Stimulated activated naive CD8-positive, alpha-beta T cell treated with anti-CD3 and anti-CD28 coated beads, Interleukin-15, Interleukin-2, amounts not matched to agents 100 ng/mL and 50 ng/mL, for 24 hours (primary cell): Measurements from ENCODE around the gene CX3CL1.
"Not testable (repeated sequence)": the region's sequence is repeated elsewhere in the genome, so short reads cannot be mapped to it uniquely, and the experiment has no call there.

Experiments used
- H3K27ac Mint-ChIP-seq: one replicate; pipeline ENCODE4 v1.8.0; 2021; ENCODE audit warnings: mild to moderate bottlenecking, mixed read lengths
- H3K27me3 Mint-ChIP-seq: one replicate; pipeline ENCODE4 v1.8.0; 2021; ENCODE audit warnings: mixed read lengths
- H3K36me3 Mint-ChIP-seq: one replicate; pipeline ENCODE4 v1.8.0; 2021; ENCODE audit warnings: low read depth, mixed read lengths
- H3K4me1 Mint-ChIP-seq: one replicate; pipeline ENCODE4 v1.8.0; 2021; ENCODE audit warnings: low read depth, mixed read lengths
- H3K4me3 Mint-ChIP-seq: one replicate; pipeline ENCODE4 v1.8.0; 2021; ENCODE audit warnings: mild to moderate bottlenecking, mixed read lengths
- H3K9me3 Mint-ChIP-seq: one replicate; pipeline ENCODE4 v1.8.0; 2021; ENCODE audit warnings: mixed read lengths

The CX3CL1 gene

DNA sequence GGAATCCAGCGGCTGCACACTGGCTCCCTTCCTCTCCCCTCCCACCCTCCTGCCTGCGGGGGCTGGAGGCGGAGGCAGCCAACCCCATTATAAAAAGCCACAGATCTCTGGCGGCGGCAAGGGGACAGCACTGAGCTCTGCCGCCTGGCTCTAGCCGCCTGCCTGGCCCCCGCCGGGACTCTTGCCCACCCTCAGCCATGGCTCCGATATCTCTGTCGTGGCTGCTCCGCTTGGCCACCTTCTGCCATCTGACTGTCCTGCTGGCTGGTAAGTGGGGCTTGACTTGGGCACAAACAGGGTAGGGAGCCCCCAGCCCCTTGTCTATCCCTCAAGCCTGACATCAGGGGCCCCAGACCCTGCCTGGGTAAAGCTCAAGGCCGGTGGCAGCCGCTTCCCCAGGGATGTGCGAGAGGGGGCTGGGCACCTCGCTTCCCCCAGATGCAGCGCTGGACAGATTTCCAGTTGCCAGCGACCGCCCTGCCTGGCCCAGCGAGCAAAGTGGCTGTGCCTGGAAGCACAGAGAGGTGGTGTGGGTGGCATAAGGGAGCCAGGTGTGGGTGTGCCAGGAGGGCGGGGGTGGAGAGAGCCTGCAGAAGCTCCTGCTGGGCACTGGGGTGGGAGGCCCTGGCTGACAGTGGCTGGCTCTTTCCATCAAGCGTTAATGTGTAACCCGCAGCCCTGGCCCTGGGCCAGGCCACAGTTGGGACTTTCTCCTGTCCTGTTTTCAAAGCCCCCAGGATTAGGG is at the start of gene CX3CL1:
Gene CX3CL1 (plus strand): TSS at position 119 of the 745 bp plus-strand sequence. CDS start 79 bp downstream, at position 198.
- H3K4me1 Mint-ChIP-seq: peaks cover 45% of the 10 kb centered on the region
- H3K9me3 Mint-ChIP-seq: no peaks in the 10 kb centered on the region
- no peak within 1 kb of the TSS for H3K4me3 Mint-ChIP-seq
- no peaks in the 10 kb centered on the region for H3K36me3 Mint-ChIP-seq
- H3K27me3 Mint-ChIP-seq: no peaks in the 10 kb centered on the region
- peak within 1 kb of the TSS; percentile 33 for H3K27ac Mint-ChIP-seq

DNA sequence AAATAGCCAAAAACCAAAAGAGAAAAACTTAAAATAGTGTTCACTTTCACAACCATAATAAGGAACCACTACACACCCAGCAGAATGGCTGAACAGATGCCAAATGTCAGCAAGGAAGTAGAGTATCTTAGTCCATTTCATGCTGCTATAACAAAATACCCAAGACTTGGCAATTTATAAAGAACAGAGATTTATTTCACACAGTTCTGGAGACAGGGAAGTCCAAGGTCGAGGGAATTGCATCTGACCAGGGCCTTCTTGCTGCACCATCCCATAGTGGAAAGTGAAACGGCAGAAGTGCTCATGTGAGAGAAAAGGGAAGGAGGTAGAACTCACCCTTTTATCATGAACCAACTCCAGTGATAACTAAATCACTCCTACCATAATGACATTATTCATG is 47.5 kb upstream of the CX3CL1 start:
- H3K9me3 Mint-ChIP-seq: peaks cover 4% of the 10 kb centered on the region
- H3K27ac Mint-ChIP-seq: no peak overlapping the region
- peaks cover 7% of the 10 kb centered on the region for H3K4me1 Mint-ChIP-seq
- H3K4me3 Mint-ChIP-seq: no peak overlapping the region
- H3K36me3 Mint-ChIP-seq: no peaks in the 10 kb centered on the region
- H3K27me3 Mint-ChIP-seq: no peaks in the 10 kb centered on the region

DNA sequence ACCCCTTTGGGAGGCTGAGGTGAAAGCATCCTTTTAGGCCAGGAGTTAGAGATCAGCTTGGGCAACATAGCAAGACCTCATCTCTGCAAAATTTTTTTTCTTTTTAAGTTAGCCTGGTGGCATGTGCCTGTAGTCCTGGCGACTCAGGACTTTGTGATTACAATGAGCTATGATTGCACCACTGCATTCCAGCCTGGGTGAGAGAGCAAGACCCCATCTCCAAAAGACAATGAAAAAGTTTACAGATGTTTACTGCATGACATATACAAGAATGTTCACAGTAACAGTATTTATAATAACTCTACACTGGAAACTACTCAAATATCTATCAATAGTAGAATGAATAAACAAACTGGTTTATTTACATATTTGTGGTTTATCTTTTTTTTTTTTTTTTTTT is 46.8 kb upstream of the CX3CL1 start:
- Mint-ChIP-seq H3K36me3 (no peaks in the 10 kb centered on the region), H3K9me3 (peaks cover 4% of the 10 kb centered on the region), H3K27ac (no peak overlapping the region), H3K27me3 (peaks cover 3% of the 10 kb centered on the region), H3K4me1 (peaks cover 7% of the 10 kb centered on the region), H3K4me3 (no peak overlapping the region)

DNA sequence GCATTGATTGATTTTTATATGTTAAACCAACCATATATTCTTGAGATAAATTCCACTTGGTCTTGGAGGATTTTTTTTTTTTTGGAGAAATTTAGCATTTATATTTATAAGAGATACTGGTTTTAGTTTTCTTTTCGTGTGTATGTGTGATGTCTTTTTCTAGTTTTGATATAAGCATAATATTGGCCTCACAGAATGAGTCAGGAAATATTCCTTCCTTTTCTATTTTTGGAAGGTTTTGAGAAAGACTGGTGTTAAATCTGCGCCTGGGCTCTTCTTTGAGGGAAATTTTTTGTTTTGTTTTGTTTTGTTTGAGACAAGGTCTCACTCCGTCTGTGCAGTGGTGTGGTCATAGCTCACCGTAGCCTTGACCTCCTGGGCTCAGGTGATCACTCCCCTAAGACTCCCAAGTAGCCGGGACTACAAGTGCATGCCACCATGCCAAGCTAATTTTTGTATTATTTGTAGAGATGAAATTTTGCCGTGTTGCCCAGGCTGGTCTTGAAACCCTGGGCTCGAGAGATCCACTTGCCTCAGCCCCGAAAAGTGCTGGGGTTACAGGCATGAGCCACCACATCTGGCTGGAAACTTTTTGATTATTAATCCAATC is 42.5 kb upstream of the CX3CL1 start:
- H3K27ac Mint-ChIP-seq: peak overlapping the region; percentile 37
- peaks cover 2% of the 10 kb centered on the region for H3K4me1 Mint-ChIP-seq
- no peaks in the 10 kb centered on the region for H3K36me3 Mint-ChIP-seq
- H3K9me3 Mint-ChIP-seq: peaks cover 4% of the 10 kb centered on the region
- no peak overlapping the region for H3K4me3 Mint-ChIP-seq
- H3K27me3 Mint-ChIP-seq: peaks cover 14% of the 10 kb centered on the region

DNA sequence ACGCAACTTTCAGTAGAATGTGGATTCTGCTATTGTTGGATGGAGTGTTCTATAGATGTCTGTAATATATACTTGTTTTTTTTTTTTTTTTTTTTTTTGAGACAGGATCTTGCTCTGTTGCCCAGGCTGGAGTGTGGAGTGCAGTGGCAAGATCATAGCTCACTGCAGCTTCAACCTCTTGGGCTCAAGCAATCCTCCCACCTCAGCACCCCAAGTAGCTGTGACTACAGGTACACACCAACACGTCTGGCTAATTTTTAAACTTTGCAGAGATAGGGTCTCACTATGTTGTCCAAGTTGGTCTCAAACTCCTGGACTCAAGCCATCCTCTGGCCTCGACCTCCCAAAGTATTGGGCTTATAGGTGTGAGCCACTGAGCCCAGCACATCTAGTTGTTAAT is 40.9 kb upstream of the CX3CL1 start:
- Mint-ChIP-seq H3K27me3 (peaks cover 21% of the 10 kb centered on the region), H3K4me1 (no peaks in the 10 kb centered on the region), H3K4me3 (no peak overlapping the region), H3K27ac (no peak overlapping the region), H3K9me3 (peaks cover under 1% of the 10 kb centered on the region), H3K36me3 (no peaks in the 10 kb centered on the region)

DNA sequence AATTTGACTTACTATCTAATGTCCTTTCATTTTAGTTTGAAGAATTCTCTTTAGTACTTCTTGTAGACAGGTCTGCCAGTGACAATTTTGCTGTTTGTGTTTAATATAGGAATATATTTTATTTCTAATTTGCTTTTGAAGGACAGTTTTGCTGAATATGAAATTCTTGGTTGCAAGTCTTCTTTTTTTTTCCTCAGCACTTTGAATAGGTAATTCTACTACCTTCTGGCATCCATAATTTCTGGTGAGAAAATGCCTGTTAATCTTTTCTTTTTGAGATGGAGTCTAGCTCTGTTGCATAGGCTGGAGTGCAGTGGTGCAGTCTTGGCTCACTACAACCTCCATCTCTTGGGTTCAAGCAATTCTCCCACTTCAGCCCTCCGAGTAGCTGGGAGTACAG is 38.9 kb upstream of the CX3CL1 start:
- no peak overlapping the region for H3K27ac Mint-ChIP-seq
- H3K27me3 Mint-ChIP-seq: peaks cover 25% of the 10 kb centered on the region
- no peaks in the 10 kb centered on the region for H3K36me3 Mint-ChIP-seq
- no peaks in the 10 kb centered on the region for H3K9me3 Mint-ChIP-seq
- no peak overlapping the region for H3K4me3 Mint-ChIP-seq
- peaks cover under 1% of the 10 kb centered on the region for H3K4me1 Mint-ChIP-seq

DNA sequence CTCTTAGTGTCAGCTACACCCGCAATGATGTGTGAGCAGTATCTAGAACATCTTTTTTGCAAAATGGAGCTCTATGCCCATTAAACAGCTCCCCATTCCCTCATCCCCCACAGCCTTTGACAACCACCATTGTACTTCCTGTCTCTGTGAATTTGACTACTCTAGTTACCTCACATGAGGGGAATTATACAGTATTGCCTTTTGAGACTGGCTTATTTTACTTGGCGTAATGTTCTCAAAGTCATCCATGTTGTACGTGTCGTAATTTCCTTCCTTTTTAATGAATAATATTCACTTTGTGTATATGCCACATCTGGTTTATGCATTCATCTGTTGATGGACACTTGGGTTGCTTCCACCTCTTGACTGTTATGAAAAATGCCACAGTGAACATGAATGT is 36.9 kb upstream of the CX3CL1 start:
- H3K4me1 Mint-ChIP-seq: peaks cover 18% of the 10 kb centered on the region
- no peaks in the 10 kb centered on the region for H3K9me3 Mint-ChIP-seq
- H3K27ac Mint-ChIP-seq: no peak overlapping the region
- H3K36me3 Mint-ChIP-seq: no peaks in the 10 kb centered on the region
- H3K27me3 Mint-ChIP-seq: peaks cover 28% of the 10 kb centered on the region
- H3K4me3 Mint-ChIP-seq: no peak overlapping the region

DNA sequence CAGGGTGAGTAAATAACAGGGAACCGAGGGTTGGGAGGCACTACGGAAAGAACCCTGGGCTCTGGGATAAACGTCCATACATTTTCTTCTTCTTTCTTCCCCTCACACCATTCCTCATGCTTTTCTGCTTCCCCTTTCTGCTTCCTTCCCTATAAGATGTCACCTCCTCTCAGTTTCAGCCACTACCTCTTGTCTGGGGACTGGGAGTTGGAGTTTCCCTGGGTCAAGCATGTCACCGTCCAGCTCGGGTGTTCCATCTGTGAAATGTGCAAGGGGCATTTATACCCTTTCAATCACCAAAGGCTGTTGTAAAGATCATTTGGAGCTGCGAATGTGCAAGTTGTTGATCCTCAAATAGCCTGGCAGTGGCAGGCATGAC is 31.2 kb upstream of the CX3CL1 start:
- Mint-ChIP-seq H3K4me3 (no peak overlapping the region), H3K4me1 (peaks cover 56% of the 10 kb centered on the region), H3K27me3 (peaks cover 36% of the 10 kb centered on the region), H3K36me3 (no peaks in the 10 kb centered on the region), H3K27ac (peak overlapping the region; percentile 46), H3K9me3 (no peaks in the 10 kb centered on the region)

DNA sequence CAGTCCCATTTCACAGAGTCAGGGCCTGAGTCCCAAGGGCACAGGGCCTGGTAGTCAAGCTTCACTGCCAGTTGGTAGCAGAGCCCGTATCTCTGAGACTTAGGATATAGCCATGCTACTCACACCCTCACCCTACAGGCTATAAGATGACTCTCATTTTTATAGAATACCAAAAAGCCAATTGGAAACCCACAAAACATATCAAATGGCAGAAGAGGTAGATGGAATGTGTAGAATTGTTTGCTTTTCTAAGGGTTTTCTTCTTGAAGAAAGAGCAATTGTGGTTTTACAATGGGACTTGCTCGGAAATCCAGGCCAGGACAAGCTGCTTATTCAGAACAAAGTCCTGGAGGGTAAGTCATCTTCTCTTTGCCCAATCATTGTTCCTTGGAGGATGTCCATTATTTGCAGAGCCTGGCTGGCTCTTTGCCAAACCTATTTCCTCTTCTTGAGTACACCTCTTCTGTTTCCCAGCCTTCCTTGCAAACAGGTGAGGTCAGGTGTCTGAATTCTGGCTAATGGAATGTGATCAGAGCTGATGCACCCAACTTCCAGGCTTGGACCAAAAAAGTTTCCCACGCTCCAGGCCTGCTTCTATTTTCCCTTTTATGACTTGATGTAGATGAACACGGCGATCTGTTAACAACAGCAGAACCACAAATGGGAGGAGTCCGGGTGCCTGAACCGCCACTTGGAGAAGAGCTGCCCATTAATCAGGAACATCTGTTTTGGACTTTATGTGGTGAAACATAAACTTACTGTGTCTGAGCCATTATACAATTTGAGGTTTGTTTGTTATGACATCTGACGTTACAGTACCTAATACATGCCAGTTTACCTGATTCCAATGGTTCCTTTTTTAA is 30.6 kb upstream of the CX3CL1 start:
- Mint-ChIP-seq H3K27me3 (peaks cover 41% of the 10 kb centered on the region), H3K27ac (no peak overlapping the region), H3K4me1 (peaks cover 56% of the 10 kb centered on the region), H3K4me3 (no peak overlapping the region), H3K36me3 (no peaks in the 10 kb centered on the region), H3K9me3 (no peaks in the 10 kb centered on the region)

DNA sequence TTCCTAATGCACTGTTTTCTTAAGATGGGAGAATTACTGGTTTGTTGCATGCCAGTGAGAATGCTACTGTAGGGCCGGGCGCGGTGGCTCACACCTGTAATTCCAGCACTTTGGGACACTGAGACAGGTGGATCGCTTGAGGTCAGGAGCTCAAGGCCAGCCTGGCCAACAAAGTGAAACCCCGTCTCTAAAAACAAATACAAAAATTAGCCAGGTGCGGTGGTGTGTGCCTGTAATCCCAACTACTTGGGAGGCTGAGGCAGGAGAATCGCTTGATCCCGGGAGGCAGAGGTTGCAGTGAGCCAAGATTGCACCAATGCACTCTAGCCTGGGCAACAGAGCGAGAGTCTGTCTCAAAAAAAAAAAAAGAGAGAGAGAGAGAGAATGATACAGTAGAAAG is 29.7 kb upstream of the CX3CL1 start:
- Mint-ChIP-seq H3K4me1 (peaks cover 56% of the 10 kb centered on the region), H3K27ac (peak overlapping the region; percentile 2), H3K27me3 (peaks cover 50% of the 10 kb centered on the region)
- not testable (repeated sequence) for H3K36me3 Mint-ChIP-seq, H3K4me3 Mint-ChIP-seq, H3K9me3 Mint-ChIP-seq

DNA sequence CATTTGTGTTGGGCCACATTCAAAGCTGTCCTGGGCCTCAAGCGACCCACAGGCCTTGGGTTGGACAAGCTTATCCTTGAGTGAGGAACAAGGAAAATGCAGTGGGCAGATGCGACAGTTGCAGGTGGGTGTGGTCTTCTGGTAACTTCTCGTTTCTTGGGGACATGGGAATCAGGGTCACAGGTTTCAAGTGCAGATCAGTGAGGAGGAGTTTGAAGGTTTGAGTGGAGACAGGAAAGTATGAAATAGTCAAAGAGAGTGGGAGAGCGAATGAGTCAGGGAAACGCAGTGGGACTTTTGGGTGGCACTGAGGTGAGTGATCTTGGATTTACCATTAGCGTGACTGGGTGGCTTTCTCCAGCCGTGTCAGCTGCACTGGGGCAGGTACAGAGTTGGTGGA is 29.1 kb upstream of the CX3CL1 start:
- Mint-ChIP-seq H3K4me3 (no peak overlapping the region), H3K27me3 (peaks cover 53% of the 10 kb centered on the region), H3K4me1 (peaks cover 57% of the 10 kb centered on the region)

DNA sequence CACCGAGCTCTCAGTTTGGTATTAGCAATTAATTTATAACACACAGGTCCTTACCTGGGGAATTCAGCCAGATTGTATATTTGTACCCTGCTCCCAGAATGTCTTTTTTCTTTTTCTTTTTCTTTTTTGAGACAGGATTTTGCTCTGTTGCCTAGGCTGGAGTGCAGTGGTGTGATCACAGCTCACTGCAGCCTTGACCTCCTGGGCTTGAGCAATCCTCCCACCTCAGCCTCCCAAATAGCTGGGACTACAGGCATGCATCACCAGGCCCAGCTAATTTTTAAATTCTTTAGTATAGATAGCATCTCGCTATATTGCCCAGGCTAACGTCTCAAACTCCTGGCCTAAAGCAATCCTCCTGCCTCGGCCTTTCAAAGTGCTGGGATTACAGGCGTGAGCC is 28.2 kb upstream of the CX3CL1 start:
- peaks cover 59% of the 10 kb centered on the region for H3K4me1 Mint-ChIP-seq
- H3K27ac Mint-ChIP-seq, H3K4me3 Mint-ChIP-seq, H3K9me3 Mint-ChIP-seq, H3K36me3 Mint-ChIP-seq: not testable (repeated sequence)
- H3K27me3 Mint-ChIP-seq: peaks cover 54% of the 10 kb centered on the region

More for the DNA sequence above, 29.1 kb upstream of the CX3CL1 start:
- Mint-ChIP-seq H3K9me3 (no peaks in the 10 kb centered on the region), H3K27ac (peak overlapping the region; percentile 28), H3K36me3 (no peaks in the 10 kb centered on the region)

DNA sequence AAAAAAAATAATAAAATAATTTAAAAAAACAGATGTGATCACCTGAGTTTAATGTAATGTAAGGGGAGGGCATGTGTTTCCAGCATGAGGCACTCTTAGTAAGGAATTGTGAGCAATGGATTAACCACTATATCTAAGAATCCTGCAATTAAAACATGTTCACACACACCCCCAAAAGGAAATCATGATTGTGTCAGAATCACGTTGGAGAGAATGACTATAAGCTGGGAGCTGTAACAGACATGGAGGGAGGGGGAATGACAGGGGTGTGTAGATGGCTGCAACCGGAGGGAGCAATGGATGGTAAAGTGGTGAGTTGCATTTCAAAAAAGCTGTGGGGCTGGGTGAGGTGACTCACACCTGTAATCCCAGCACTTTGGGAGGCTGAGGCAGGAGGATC is 27.3 kb upstream of the CX3CL1 start:
- Mint-ChIP-seq H3K4me3 (no peak overlapping the region), H3K4me1 (peaks cover 59% of the 10 kb centered on the region), H3K9me3 (no peaks in the 10 kb centered on the region), H3K27ac (no peak overlapping the region), H3K36me3 (no peaks in the 10 kb centered on the region), H3K27me3 (peaks cover 58% of the 10 kb centered on the region)

DNA sequence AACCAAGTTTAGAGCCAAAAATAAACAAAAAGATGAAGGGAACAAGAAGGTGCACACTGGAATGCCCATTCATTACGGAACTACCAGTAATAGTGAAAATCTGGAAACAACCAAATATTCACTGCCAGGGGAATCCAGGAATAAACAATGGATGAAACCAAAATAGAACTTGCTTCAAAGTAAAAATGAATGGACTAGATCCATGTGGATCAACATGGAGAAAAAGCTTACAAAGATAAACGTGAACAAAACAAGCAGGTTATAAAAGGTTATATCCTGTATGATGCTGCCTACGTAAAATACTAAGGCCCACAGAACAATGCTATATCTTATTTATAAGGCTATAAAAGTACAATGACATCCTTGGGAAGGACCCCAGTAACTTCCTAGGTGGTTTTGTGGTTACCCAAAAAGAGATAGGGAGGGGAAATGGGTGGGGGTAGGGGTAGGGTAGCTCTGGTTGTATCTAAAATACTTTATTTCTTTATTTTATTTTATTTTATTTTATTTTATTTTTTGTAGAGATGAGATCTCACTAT is 26.6 kb upstream of the CX3CL1 start:
- Mint-ChIP-seq H3K4me3 (no peak overlapping the region), H3K4me1 (peaks cover 60% of the 10 kb centered on the region), H3K36me3 (no peaks in the 10 kb centered on the region), H3K27me3 (peaks cover 62% of the 10 kb centered on the region), H3K27ac (no peak overlapping the region), H3K9me3 (no peaks in the 10 kb centered on the region)

DNA sequence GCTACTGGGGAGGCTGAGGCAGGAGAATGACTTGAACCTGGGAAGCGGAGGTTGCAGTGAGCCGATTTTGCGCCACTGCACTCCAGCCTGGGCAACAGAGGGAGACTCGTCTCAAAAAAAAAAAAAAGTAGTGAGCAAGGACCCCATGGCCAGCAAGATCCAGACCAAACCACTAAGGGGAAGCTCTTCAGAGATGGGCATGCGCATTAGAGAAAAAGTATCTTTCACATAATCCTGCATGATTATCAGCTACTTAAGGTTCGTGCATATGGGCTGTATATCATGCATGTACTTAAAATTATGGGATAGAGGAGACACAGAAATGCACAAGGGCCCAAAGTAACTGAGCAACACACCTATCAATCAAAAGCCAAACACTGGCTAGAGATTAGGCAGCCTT is 24.4 kb upstream of the CX3CL1 start:
- Mint-ChIP-seq H3K36me3 (no peaks in the 10 kb centered on the region), H3K27me3 (peaks cover 61% of the 10 kb centered on the region), H3K9me3 (no peaks in the 10 kb centered on the region), H3K4me1 (peaks cover 43% of the 10 kb centered on the region), H3K4me3 (no peak overlapping the region), H3K27ac (no peak overlapping the region)
